ENCODE measurements around the gene ZNF646. TPM values are rescaled to one million over a fixed set of nuclear protein-coding genes. Genes with fewer than 3 reads are reported as not detected.
A peak's percentile ranks its signal among the peaks of the same experiment; 100 is the strongest.

Gene ZNF646
- total RNA-seq, 1 donor: 18.5 TPM

- H3K4me2 ChIP-seq (ENCODE audit: insufficient read depth, low read length): no peak overlapping the region
- H3K4me3 ChIP-seq (ENCODE audit: insufficient read depth, low read length): no peak overlapping the region
- no peak for DNase-seq (ENCODE audit: insufficient read length, low spot score, missing footprints)
- H3K36me3 ChIP-seq (ENCODE audit: insufficient read depth, low read length): peaks cover 18% of the 10 kb centered on the region
- no peak overlapping the region for H3K27ac ChIP-seq (ENCODE audit: low read depth, low read length)
- H3K4me1 ChIP-seq (ENCODE audit: insufficient read depth, low read length): no peaks in the 10 kb centered on the region
- H4K20me1 ChIP-seq (ENCODE audit: insufficient read depth, low read length): no peaks in the 10 kb centered on the region
- H3K27me3 ChIP-seq (ENCODE audit: insufficient read depth, low read length): no peaks in the 10 kb centered on the region
- H2AFZ ChIP-seq (ENCODE audit: low read length): no peak overlapping the region
- TF ChIP-seq CTCF (IDR thresholded peaks at IDR 0.05; ENCODE audit: extremely low read depth, low read depth, low read length): no peak
- no peaks in the 10 kb centered on the region for H3K79me2 ChIP-seq (ENCODE audit: insufficient read depth, low read length)
- no peaks in the 10 kb centered on the region for H3K9me3 ChIP-seq (ENCODE audit: low read depth, low read length)
Measured at GRCh38 chr16:31043898-31044481, 30.2 kb upstream of the ZNF646 start.

GRCh38 chr16:31050280-31051030 lies 23.8 kb upstream of the ZNF646 start:
- Histone ChIP-seq H3K4me3 (ENCODE audit: insufficient read depth, low read length) (no peak overlapping the region), H3K4me1 (ENCODE audit: insufficient read depth, low read length) (peaks cover 11% of the 10 kb centered on the region), H3K36me3 (ENCODE audit: insufficient read depth, low read length) (no peaks in the 10 kb centered on the region), H2AFZ (ENCODE audit: low read length) (no peak overlapping the region), H3K4me2 (ENCODE audit: insufficient read depth, low read length) (no peak overlapping the region), H4K20me1 (ENCODE audit: insufficient read depth, low read length) (no peaks in the 10 kb centered on the region), H3K27ac (ENCODE audit: low read depth, low read length) (no peak overlapping the region), H3K79me2 (ENCODE audit: insufficient read depth, low read length) (no peaks in the 10 kb centered on the region), H3K27me3 (ENCODE audit: insufficient read depth, low read length) (no peaks in the 10 kb centered on the region), H3K9me3 (ENCODE audit: low read depth, low read length) (no peaks in the 10 kb centered on the region)
- TF ChIP-seq CTCF (IDR thresholded peaks at IDR 0.05; ENCODE audit: extremely low read depth, low read depth, low read length): no peak
- DNase-seq (ENCODE audit: insufficient read length, low spot score, missing footprints): peak; percentile 18

GRCh38 chr16:31052114-31052513 lies 22.1 kb upstream of the ZNF646 start:
- Histone ChIP-seq H2AFZ (ENCODE audit: low read length) (peak overlapping the region; percentile 63), H3K4me1 (ENCODE audit: insufficient read depth, low read length) (peaks cover 11% of the 10 kb centered on the region), H3K4me2 (ENCODE audit: insufficient read depth, low read length) (peak overlapping the region; percentile 55), H4K20me1 (ENCODE audit: insufficient read depth, low read length) (no peaks in the 10 kb centered on the region), H3K4me3 (ENCODE audit: insufficient read depth, low read length) (no peak overlapping the region), H3K79me2 (ENCODE audit: insufficient read depth, low read length) (no peaks in the 10 kb centered on the region), H3K27me3 (ENCODE audit: insufficient read depth, low read length) (no peaks in the 10 kb centered on the region), H3K9me3 (ENCODE audit: low read depth, low read length) (no peaks in the 10 kb centered on the region), H3K36me3 (ENCODE audit: insufficient read depth, low read length) (no peaks in the 10 kb centered on the region), H3K27ac (ENCODE audit: low read depth, low read length) (peak overlapping the region; percentile 68)
- TF ChIP-seq CTCF (IDR thresholded peaks at IDR 0.05; ENCODE audit: extremely low read depth, low read depth, low read length): no peak
- DNase-seq (ENCODE audit: insufficient read length, low spot score, missing footprints): peak; percentile 98

GRCh38 chr16:31055613-31056012 lies 18.6 kb upstream of the ZNF646 start:
- Histone ChIP-seq H3K9me3 (ENCODE audit: low read depth, low read length) (no peaks in the 10 kb centered on the region), H3K4me3 (ENCODE audit: insufficient read depth, low read length) (no peak overlapping the region), H3K27ac (ENCODE audit: low read depth, low read length) (no peak overlapping the region), H3K27me3 (ENCODE audit: insufficient read depth, low read length) (no peaks in the 10 kb centered on the region), H3K4me1 (ENCODE audit: insufficient read depth, low read length) (peaks cover 11% of the 10 kb centered on the region), H3K4me2 (ENCODE audit: insufficient read depth, low read length) (no peak overlapping the region), H2AFZ (ENCODE audit: low read length) (no peak overlapping the region), H3K79me2 (ENCODE audit: insufficient read depth, low read length) (peaks cover 7% of the 10 kb centered on the region), H3K36me3 (ENCODE audit: insufficient read depth, low read length) (peaks cover 10% of the 10 kb centered on the region), H4K20me1 (ENCODE audit: insufficient read depth, low read length) (no peaks in the 10 kb centered on the region)
- no peak for TF ChIP-seq CTCF (IDR thresholded peaks at IDR 0.05; ENCODE audit: extremely low read depth, low read depth, low read length)
- DNase-seq (ENCODE audit: insufficient read length, low spot score, missing footprints): no peak

Data from osteoblast (primary cell).